NB4 (cell line): ENCODE measurements around the gene KIRREL3.
"Not testable (repeated sequence)": the region's sequence is repeated elsewhere in the genome, so short reads cannot be mapped to it uniquely, and the experiment has no call there.

Experiments used
- DNase-seq: peaks from one replicate; pipeline ENCODE4 v3.0.0; 2010; ENCODE audit warnings: low read depth
- H3K4me3 ChIP-seq: one replicate; pipeline ENCODE4 v1.5.1; 2011; ENCODE audit warnings: mild to moderate bottlenecking, low read depth, low read length, moderate library complexity
- CTCF ChIP-seq: IDR thresholded peaks from one replicate; pipeline ENCODE4 v1.5.1; 2012; ENCODE audit warnings: low read depth, low read length
- MAX ChIP-seq: IDR thresholded peaks from 2 replicates; pipeline ENCODE4 v1.6.1; 2011; ENCODE audit warnings: low read depth, low read length
- MYC ChIP-seq: IDR thresholded peaks from 2 replicates; pipeline ENCODE4 v1.6.1; 2011; ENCODE audit warnings: low read depth, low read length
- POLR2A ChIP-seq: IDR thresholded peaks from 2 replicates; pipeline ENCODE4 v1.6.1; 2011; ENCODE audit warnings: mild to moderate bottlenecking; ENCODE audit not compliant: insufficient read length; ENCODE audit errors: extremely low read depth

KIRREL3 gene

GRCh38 chr11:126378763-126379162 lies 621.8 kb downstream of the KIRREL3 start:
- no peak for DNase-seq
- TF ChIP-seq POLR2A (no peak), CTCF (no peak), MYC (no peak), MAX (no peak)

GRCh38 chr11:126375726-126376125 lies 624.8 kb downstream of the KIRREL3 start:
- no peak for TF ChIP-seq POLR2A
- no peak for TF ChIP-seq CTCF
- no peak for TF ChIP-seq MAX
- TF ChIP-seq MYC, result no peak
- H3K4me3 ChIP-seq, result no peak overlapping the region
- DNase-seq, result no peak

More at GRCh38 chr11:126378763-126379162, 621.8 kb downstream of the KIRREL3 start:
- H3K4me3 ChIP-seq, result no peak overlapping the region

GRCh38 chr11:126374562-126375300 lies 625.8 kb downstream of the KIRREL3 start:
- not testable (repeated sequence) for H3K4me3 ChIP-seq, DNase-seq

GRCh38 chr11:126373389-126374066 lies 627.0 kb downstream of the KIRREL3 start:
- H3K4me3 ChIP-seq, DNase-seq: not testable (repeated sequence)
